KMS-11 (cell line): ENCODE results near the gene DCAF11.

Experiments
- H2AFZ ChIP-seq: fragments of 200-600 bp; sonication (generic); 2 replicates; pipeline ENCODE4 v1.6.1; 2016; ENCODE audit warnings: antibody characterized with exemption, mixed run types, low read depth
- H3K27ac ChIP-seq: fragments of 200-600 bp; sonication (generic); 2 replicates; pipeline ENCODE4 v1.6.1; 2016; ENCODE audit warnings: mild to moderate bottlenecking, mixed run types
- H3K27me3 ChIP-seq: fragments of 200-600 bp; sonication (generic); 2 replicates; pipeline ENCODE4 v1.6.1; 2017; ENCODE audit warnings: mild to moderate bottlenecking, low read depth, mixed run types, moderate library complexity; ENCODE audit not compliant: insufficient read depth
- H3K36me3 ChIP-seq: fragments of 200-600 bp; sonication (generic); 2 replicates; pipeline ENCODE4 v1.6.1; 2017; ENCODE audit warnings: mild to moderate bottlenecking, mixed run types; ENCODE audit not compliant: insufficient read depth
- H3K4me1 ChIP-seq: fragments of 200-600 bp; sonication (generic); 2 replicates; pipeline ENCODE4 v1.6.1; 2016; ENCODE audit warnings: mild to moderate bottlenecking, low read depth, mixed run types; ENCODE audit not compliant: poor library complexity, severe bottlenecking
- H3K4me2 ChIP-seq: fragments of 200-600 bp; sonication (generic); 2 replicates; pipeline ENCODE4 v1.7.0; 2016; ENCODE audit warnings: mild to moderate bottlenecking, mixed run types
- H3K4me3 ChIP-seq: fragments of 200-600 bp; sonication (generic); IDR thresholded peaks from 2 replicates; pipeline ENCODE4 v1.6.1; 2017; ENCODE audit warnings: low read depth, low read length, mixed read lengths; ENCODE audit not compliant: insufficient read depth
- H3K79me2 ChIP-seq: fragments of 200-600 bp; sonication (generic); 2 replicates; pipeline ENCODE4 v1.6.1; 2016; ENCODE audit warnings: low read depth, mixed run types; ENCODE audit not compliant: insufficient read depth
- H3K9ac ChIP-seq: fragments of 200-600 bp; sonication (generic); 2 replicates; pipeline ENCODE4 v1.6.1; 2016; ENCODE audit warnings: mild to moderate bottlenecking, mixed run types
- H4K20me1 ChIP-seq: fragments of 200-600 bp; sonication (generic); 2 replicates; pipeline ENCODE4 v1.6.1; 2016; ENCODE audit warnings: mild to moderate bottlenecking, mixed run types; ENCODE audit not compliant: insufficient read depth
- CTCF ChIP-seq: fragments of 200-600 bp; sonication (generic); conservative IDR thresholded peaks from 2 replicates; pipeline ENCODE4 v1.6.1; 2017; ENCODE audit warnings: low read depth, mild to moderate bottlenecking, antibody characterized with exemption, low read length, moderate library complexity, mixed read lengths

The DCAF11 gene

DNA sequence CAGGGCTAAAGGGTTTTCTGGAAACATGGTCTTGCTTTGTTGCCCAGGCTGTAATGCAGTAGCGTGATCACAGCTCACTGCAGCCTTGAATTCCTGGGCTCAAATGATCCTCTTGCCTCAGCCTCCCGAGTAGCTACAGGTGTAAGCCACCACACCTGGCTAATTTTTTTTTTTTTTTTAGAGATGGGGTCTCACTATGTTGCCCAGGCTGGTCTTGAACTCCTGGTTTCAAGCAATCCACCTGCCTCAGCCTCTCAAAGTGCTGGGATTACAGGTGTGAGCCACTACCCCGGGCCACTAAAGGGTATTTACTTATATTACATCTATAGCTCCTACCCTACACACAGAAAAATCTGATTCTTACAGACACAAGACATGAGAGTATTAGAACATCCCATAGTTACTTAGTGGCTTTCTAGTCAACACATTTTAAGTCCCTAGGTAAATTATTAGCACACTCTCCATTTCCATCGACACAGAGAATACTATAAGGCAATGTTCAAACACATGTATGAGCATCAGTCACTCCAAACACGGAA lies 6.2 kb upstream of the DCAF11 start:
- no peak overlapping the region for H3K4me3 ChIP-seq
- peak overlapping the region; percentile 50; the same call in 1 of the 2 replicates for H3K4me2 ChIP-seq
- H2AFZ ChIP-seq = no peak overlapping the region
- H3K36me3 ChIP-seq = no peaks in the 10 kb centered on the region
- no peak for TF ChIP-seq CTCF
- peak overlapping the region; percentile 13; the same call in 1 of the 2 replicates for H3K27ac ChIP-seq
- H3K27me3 ChIP-seq = no peaks in the 10 kb centered on the region
- no peak overlapping the region for H3K9ac ChIP-seq
- peaks cover 30% of the 10 kb centered on the region for H3K4me1 ChIP-seq
- no peaks in the 10 kb centered on the region for H4K20me1 ChIP-seq
- H3K79me2 ChIP-seq = no peaks in the 10 kb centered on the region

DNA sequence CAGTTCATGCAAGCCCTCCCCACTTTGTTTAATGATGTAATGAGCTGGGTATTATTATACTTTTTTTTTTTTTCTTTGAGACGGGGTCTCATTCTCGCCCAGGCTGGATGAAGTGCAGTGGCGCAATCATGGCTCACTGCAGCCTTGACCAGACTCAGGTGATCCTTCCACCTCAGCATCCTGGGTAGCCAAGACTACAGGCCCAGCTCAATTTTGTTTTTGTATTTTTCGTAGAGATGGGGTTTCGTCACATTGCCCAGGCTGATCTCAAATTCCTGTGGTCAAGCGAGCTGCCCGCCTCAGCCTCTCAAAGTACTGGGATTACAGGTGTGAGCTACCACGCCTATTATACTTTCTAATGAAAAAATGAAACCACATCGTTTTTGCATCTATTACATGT lies 4.5 kb upstream of the DCAF11 start:
- no peaks in the 10 kb centered on the region for H3K27me3 ChIP-seq
- peak overlapping the region; percentile 46 for H3K4me2 ChIP-seq
- TF ChIP-seq CTCF = no peak
- peaks cover 30% of the 10 kb centered on the region for H3K4me1 ChIP-seq
- H3K27ac ChIP-seq = peak overlapping the region; percentile 48; the same call in 1 of the 2 replicates
- H3K36me3 ChIP-seq = no peaks in the 10 kb centered on the region
- H4K20me1 ChIP-seq = no peaks in the 10 kb centered on the region
- no peak overlapping the region for H2AFZ ChIP-seq
- no peak overlapping the region for H3K4me3 ChIP-seq
- no peak overlapping the region for H3K9ac ChIP-seq
- no peaks in the 10 kb centered on the region for H3K79me2 ChIP-seq

DNA sequence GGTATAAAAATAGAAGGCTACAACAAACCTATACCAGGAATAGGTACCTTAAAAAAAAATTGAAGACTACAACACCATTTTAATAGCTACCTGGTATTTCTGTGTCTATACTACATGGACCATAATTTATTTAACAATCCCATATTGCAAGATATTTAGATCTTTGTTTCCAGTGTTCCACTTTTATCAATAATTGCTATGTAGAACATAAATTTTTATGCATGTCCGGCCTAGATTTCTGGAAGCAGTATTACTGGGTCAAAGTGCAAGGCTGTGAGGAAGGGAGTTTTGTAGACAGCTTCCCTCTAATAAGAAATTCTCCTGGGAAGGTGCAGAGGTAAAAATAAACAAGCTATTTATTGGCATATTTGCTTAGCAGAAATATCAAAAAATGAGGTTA lies 4.1 kb upstream of the DCAF11 start:
- H3K27ac ChIP-seq = no peak overlapping the region; the same call in 1 of the 2 replicates
- peak overlapping the region; percentile 46; the same call in 1 of the 2 replicates for H3K4me2 ChIP-seq

GRCh38 chr14:24113379-24113800 lies 1.2 kb upstream of the DCAF11 start:
- Histone ChIP-seq H3K9ac (peak overlapping the region; percentile 63), H3K27ac (peak overlapping the region; percentile 91), H2AFZ (peak overlapping the region; percentile 68), H3K4me2 (peak overlapping the region; percentile 68), H3K79me2 (no peaks in the 10 kb centered on the region), H3K27me3 (no peaks in the 10 kb centered on the region), H3K4me3 (no peak overlapping the region), H3K4me1 (peaks cover 33% of the 10 kb centered on the region), H4K20me1 (no peaks in the 10 kb centered on the region), H3K36me3 (no peaks in the 10 kb centered on the region)
- TF ChIP-seq CTCF = no peak

More for the DNA sequence above, 4.1 kb upstream of the DCAF11 start:
- no peak overlapping the region for H3K4me3 ChIP-seq
- H2AFZ ChIP-seq = no peak overlapping the region
- H3K9ac ChIP-seq = no peak overlapping the region
- H3K36me3 ChIP-seq = no peaks in the 10 kb centered on the region
- H3K27me3 ChIP-seq = no peaks in the 10 kb centered on the region
- no peaks in the 10 kb centered on the region for H3K79me2 ChIP-seq
- no peak for TF ChIP-seq CTCF
- H3K4me1 ChIP-seq = peaks cover 30% of the 10 kb centered on the region
- no peaks in the 10 kb centered on the region for H4K20me1 ChIP-seq
